Measurements from ENCODE around the gene ID3.

Gene ID3

DNA sequence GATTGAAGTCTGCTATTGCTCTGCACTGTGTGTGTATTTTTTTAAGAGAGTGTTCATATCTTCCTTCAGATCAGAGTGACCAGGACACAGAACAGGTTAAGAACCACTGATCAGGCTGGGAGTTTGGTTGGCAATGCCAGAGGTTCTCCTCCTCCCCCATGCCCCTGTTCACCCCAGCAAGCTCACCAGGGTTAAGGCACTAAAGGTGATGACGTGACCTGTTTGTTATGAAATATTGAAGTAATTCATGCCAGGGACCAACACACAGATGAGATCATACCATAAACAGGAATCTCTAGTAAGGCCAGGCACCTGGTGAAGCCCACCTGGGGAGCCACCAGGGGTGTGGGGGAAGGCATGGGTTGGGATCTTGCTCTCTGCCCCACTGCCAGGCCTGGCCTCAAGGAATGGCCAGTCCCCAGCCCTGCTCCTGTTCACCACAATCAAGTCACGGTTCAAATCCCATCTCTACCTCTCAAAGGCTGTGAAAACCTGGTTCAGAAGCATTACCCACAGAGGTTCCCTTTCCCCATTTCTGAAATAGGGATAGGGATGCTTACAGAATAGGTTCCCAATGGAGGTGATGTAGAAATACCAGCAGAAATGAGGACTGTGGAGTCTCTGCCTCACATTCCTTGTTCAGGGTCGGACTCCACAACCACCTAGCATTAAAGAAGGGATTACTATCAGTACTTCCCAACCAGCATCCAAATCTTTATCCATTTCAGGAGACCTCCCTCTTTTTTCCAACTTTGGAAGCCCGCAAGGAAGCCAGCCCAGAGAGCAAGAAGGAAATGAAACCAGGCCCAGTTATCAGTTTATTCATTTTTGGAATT is 2.4 kb downstream of the ID3 start:
- DNase-seq (no peak), ATAC-seq (replicated peaks) (no peak)
- H3K9me3 Mint-ChIP-seq, result no peaks in the 10 kb centered on the region
- H3K27ac Mint-ChIP-seq, result no peak overlapping the region
- peak overlapping the region; percentile 90 to 92 for H3K4me3 Mint-ChIP-seq
- peaks cover 11% of the 10 kb centered on the region for H3K36me3 Mint-ChIP-seq (ENCODE audit: insufficient read depth)
- H3K27me3 Mint-ChIP-seq, result no peaks in the 10 kb centered on the region
- H3K4me1 Mint-ChIP-seq (ENCODE audit: low read depth in 2 of 2), result peaks cover 33 to 38% of the 10 kb centered on the region in 2 donors

- DNase-seq (no peak), ATAC-seq (replicated peaks) (no peak)
- H3K36me3 Mint-ChIP-seq (ENCODE audit: insufficient read depth), result peaks cover 11% of the 10 kb centered on the region
- no peaks in the 10 kb centered on the region for H3K27me3 Mint-ChIP-seq
- H3K9me3 Mint-ChIP-seq, result no peaks in the 10 kb centered on the region
- peak overlapping the region in 1 of 2 donors; percentile 76 for H3K4me3 Mint-ChIP-seq
- H3K4me1 Mint-ChIP-seq (ENCODE audit: low read depth in 2 of 2), result peaks cover 33 to 38% of the 10 kb centered on the region in 2 donors
- no peak overlapping the region for H3K27ac Mint-ChIP-seq
Observed at GRCh38 chr1:23555986-23556634, 3.2 kb downstream of the ID3 start.

DNA sequence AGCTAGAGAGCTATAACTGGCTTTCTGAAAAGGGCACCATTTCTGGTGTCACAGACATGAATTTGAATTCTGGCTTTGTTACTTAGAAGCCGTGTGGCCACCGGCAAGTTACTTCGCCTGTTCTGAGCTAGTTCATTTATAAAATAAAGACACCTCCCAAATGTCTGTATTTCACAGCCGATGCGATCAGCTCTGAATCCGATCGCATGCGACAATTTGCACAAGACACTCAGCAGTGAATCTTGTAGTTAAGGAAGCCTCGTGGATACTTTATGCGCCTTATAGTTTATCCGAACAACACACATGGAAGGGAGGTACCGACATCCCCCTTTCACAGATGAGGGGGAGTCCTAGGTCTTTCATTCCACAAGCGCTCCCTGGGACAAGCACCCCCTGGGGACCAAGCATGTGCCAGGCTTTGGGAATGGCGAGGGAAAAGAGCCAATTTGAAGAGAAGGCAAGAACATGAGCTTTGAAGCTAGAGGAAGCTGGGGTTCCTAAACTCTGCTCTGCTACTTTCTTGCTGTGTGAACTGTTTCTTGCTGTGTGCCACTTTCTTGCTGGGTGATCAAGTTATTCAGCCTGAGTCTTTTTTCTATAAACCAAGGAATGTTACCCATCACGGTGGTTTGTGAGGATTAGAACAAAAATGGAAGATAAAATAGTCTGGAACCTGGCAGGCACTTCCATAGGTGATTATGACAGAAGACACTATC is 3.9 kb downstream of the ID3 start:
- Mint-ChIP-seq H3K27ac (no peak overlapping the region), H3K4me1 (ENCODE audit: low read depth in 2 of 2) (peaks cover 33 to 38% of the 10 kb centered on the region in 2 donors), H3K4me3 (peak overlapping the region; percentile 63 to 76), H3K9me3 (no peaks in the 10 kb centered on the region), H3K36me3 (ENCODE audit: insufficient read depth) (peaks cover 11% of the 10 kb centered on the region), H3K27me3 (no peaks in the 10 kb centered on the region)
- ATAC-seq (replicated peaks), result peak; percentile 4
- DNase-seq, result no peak

DNA sequence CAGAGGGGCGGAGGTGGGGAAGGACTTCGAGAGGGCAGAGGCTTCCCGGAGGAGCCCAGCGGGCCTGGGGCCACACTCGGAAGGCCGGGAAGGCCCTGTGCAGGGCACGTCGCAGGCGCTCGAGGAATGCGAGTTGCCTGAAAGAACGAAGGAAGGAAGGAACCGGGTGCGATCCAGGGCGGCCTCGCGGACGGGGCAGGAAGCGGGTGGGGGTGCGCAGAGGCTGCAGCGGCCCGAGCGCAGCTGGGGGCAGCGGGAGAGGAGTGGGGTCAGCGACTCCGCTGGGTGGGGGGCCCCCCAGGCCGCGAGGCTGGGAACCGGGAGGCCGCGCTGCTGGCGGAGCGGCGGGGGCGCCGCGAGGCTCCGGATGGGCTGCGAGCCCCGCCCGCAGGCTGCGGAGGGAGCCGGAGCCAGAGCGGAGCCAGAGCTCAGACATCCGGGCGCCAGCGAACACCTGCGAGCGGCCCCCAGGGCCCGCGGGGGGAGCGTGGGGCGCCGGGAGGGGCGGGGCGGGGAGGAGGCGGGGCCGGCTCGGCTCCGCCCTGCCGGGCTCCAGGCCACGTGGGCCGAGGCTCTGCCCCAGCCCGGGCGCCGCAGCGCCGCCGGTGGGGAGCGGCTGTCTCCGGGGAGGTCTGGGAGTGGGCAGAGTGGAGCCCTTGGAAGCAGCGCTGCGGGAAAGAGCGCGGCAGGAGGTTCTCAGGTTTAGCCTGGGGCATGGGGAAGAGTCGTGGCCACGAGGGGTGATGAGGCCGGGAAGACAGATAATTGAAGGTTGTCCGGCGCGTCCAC is 4.6 kb downstream of the ID3 start:
- Mint-ChIP-seq H3K9me3 (no peaks in the 10 kb centered on the region), H3K4me3 (peak overlapping the region; percentile 82 to 84), H3K27me3 (no peaks in the 10 kb centered on the region), H3K4me1 (ENCODE audit: low read depth in 2 of 2) (peaks cover 31 to 34% of the 10 kb centered on the region in 2 donors), H3K36me3 (ENCODE audit: insufficient read depth) (peaks cover 10% of the 10 kb centered on the region), H3K27ac (peak overlapping the region; percentile 54 to 94)
- peak; percentile 60 to 75 (median 69) for DNase-seq
- ATAC-seq (replicated peaks), result peak; percentile 79

DNA sequence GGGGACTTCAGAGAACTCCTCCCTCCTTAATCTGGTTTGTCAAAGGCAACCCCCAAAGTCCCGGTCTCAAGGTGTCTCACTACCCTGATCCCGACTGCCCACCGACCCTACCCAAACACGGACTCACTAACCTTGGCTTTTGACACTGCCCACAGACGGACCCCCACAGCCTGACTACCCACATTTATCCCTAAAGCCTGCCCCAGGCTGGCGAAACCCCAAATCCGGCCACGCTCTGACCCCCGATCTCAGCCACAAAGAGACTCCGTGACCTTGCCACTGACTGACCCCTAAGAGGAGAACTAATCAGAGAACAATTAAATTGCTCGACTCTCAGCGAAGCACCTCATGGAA is 5.2 kb downstream of the ID3 start:
- Mint-ChIP-seq H3K27ac (peak overlapping the region; percentile 54 to 94), H3K9me3 (no peaks in the 10 kb centered on the region), H3K36me3 (ENCODE audit: insufficient read depth) (peaks cover 7% of the 10 kb centered on the region), H3K27me3 (no peaks in the 10 kb centered on the region), H3K4me1 (ENCODE audit: low read depth in 2 of 2) (peaks cover 25 to 29% of the 10 kb centered on the region in 2 donors), H3K4me3 (peak overlapping the region; percentile 82 to 84)
- ATAC-seq (replicated peaks) (no peak), DNase-seq (no peak)

GRCh38 chr1:23553231-23554126 is 5.8 kb downstream of the ID3 start:
- ATAC-seq (replicated peaks) (no peak), DNase-seq (no peak)
- H3K36me3 Mint-ChIP-seq (ENCODE audit: insufficient read depth), result peaks cover 7% of the 10 kb centered on the region
- H3K27ac Mint-ChIP-seq, result peak overlapping the region; percentile 54 to 94
- H3K9me3 Mint-ChIP-seq, result no peaks in the 10 kb centered on the region
- H3K4me3 Mint-ChIP-seq, result peak overlapping the region; percentile 82 to 84
- H3K4me1 Mint-ChIP-seq (ENCODE audit: low read depth in 2 of 2), result peaks cover 19 to 24% of the 10 kb centered on the region in 2 donors
- no peaks in the 10 kb centered on the region for H3K27me3 Mint-ChIP-seq

- no peaks in the 10 kb centered on the region for H3K9me3 Mint-ChIP-seq
- ATAC-seq (replicated peaks) (no peak), DNase-seq (no peak)
- H3K4me3 Mint-ChIP-seq, result no peak overlapping the region
- no peaks in the 10 kb centered on the region for H3K27me3 Mint-ChIP-seq
- H3K36me3 Mint-ChIP-seq (ENCODE audit: insufficient read depth), result peaks cover 7% of the 10 kb centered on the region
- no peak overlapping the region for H3K27ac Mint-ChIP-seq
- H3K4me1 Mint-ChIP-seq (ENCODE audit: low read depth in 2 of 2), result peaks cover 15 to 20% of the 10 kb centered on the region in 2 donors
Observed at GRCh38 chr1:23551849-23552248, 7.5 kb downstream of the ID3 start.

DNA sequence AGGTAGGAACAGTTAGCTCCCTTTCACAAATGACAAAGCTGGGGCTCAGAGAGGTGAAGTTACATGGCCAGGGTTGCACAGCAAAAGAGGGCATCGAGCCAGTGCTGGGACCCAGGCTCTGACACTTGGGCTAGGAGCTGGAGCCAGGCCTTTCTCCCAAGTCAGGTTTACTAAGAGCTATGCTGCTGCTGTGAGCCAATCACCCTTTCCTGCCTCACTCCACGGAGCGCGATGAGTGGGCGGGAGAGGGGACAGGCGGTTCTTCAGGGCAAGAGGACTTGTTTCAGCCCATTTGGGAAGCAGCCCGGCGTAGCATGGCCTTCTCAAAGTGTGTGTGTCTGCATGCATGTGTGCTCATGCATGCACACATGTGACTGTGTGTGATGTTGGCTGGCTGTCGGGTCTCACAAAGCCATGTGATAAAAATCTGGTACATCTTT is 10.6 kb downstream of the ID3 start:
- ATAC-seq (replicated peaks), result no peak
- Mint-ChIP-seq H3K4me1 (ENCODE audit: low read depth in 2 of 2) (peaks cover 5% of the 10 kb centered on the region in 2 donors), H3K9me3 (no peaks in the 10 kb centered on the region)

GRCh38 chr1:23546897-23547584 is 12.3 kb downstream of the ID3 start:
- Mint-ChIP-seq H3K36me3 (ENCODE audit: insufficient read depth) (no peaks in the 10 kb centered on the region), H3K27ac (no peak overlapping the region), H3K4me3 (no peak overlapping the region), H3K4me1 (ENCODE audit: low read depth in 2 of 2) (peaks cover 2 to 3% of the 10 kb centered on the region in 2 donors), H3K27me3 (no peaks in the 10 kb centered on the region), H3K9me3 (no peaks in the 10 kb centered on the region)
- DNase-seq, result no peak
- ATAC-seq (replicated peaks), result no peak

More for the DNA sequence above, 10.6 kb downstream of the ID3 start:
- DNase-seq, result no peak
- Mint-ChIP-seq H3K36me3 (ENCODE audit: insufficient read depth) (peaks cover 3% of the 10 kb centered on the region), H3K27ac (no peak overlapping the region), H3K4me3 (no peak overlapping the region), H3K27me3 (no peaks in the 10 kb centered on the region)

- no peak overlapping the region for H3K27ac Mint-ChIP-seq
- no peak for DNase-seq
- peaks cover 2 to 3% of the 10 kb centered on the region in 2 donors for H3K4me1 Mint-ChIP-seq (ENCODE audit: low read depth in 2 of 2)
- ATAC-seq (replicated peaks), result no peak
- H3K27me3 Mint-ChIP-seq, result no peaks in the 10 kb centered on the region
- no peak overlapping the region for H3K4me3 Mint-ChIP-seq
- H3K36me3 Mint-ChIP-seq (ENCODE audit: insufficient read depth), result no peaks in the 10 kb centered on the region
- no peaks in the 10 kb centered on the region for H3K9me3 Mint-ChIP-seq
Observed at GRCh38 chr1:23545851-23546250, 13.4 kb downstream of the ID3 start.

DNA sequence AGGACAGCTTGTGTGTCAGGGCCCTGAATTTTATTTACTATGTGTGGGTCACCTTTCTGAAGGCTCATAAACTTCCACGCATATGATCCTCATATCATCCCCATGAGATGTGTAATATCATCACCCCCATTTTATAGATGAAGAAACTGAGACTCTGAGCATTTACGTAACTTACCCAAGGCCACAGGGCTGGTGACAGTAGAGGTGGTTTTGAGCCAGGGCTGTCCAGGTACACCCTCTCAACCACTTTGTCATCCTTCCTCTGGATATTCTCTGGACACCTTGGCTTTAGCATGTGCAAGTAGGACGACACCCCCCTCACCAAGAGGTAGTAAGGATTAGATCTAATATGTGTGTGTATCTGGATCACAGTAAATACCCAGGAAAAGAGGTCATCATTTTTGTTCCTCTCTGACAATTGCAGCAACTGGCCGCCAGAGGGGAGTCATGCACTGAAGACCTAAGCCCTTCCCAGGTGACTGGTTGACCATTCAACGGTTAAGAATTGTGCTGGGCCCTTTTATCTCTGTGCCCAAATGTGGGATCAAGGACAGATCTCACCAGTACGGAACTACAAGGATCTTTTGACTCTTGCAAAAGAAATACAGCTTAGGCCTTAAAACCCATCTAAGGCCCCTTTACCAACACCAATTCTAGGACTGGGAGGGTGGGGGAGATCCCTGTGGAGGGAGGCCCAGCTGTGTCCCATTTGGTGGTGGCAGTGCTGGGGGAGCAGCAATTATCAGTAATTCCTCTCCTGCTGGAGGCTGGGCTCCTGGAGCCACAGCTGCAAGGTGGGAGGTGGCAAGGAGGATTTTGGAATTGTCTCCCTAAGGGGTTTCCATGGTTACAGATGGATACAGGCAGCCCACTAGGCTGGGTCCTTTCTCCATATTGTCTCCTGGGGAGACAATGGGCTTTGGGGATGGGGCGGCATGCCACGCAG is 14.6 kb downstream of the ID3 start:
- H3K27me3 Mint-ChIP-seq, result no peaks in the 10 kb centered on the region
- peak overlapping the region in 1 of 2 donors; percentile 13 for H3K27ac Mint-ChIP-seq
- H3K9me3 Mint-ChIP-seq, result no peaks in the 10 kb centered on the region
- peaks cover 5 to 7% of the 10 kb centered on the region in 2 donors for H3K4me1 Mint-ChIP-seq (ENCODE audit: low read depth in 2 of 2)
- no peak overlapping the region for H3K4me3 Mint-ChIP-seq
- ATAC-seq (replicated peaks) (peak; percentile 17), DNase-seq (peak; percentile 60 to 67 (median 60))
- no peaks in the 10 kb centered on the region for H3K36me3 Mint-ChIP-seq (ENCODE audit: insufficient read depth)
